Smooth muscle cell (in vitro differentiated cells): ENCODE results near the gene PDK4. TPM values are rescaled to one million over a fixed set of nuclear protein-coding genes. Genes with fewer than 3 reads are reported as not detected.

Source experiments
- DNase-seq: peaks from one replicate; lab custom pipeline; 2025; ENCODE audit not compliant: unreplicated experiment; lab: John Stamatoyannopoulos, UW
- H2AFZ ChIP-seq: fragments of 200-600 bp; sonication (generic); 2 replicates; pipeline ENCODE4 v1.6.0; 2016; ENCODE audit warnings: antibody characterized with exemption, low read depth, mild to moderate bottlenecking
- H3F3A ChIP-seq: fragments of 200-600 bp; sonication (generic); 2 replicates; pipeline ENCODE4 v1.6.0; 2017; ENCODE audit warnings: antibody characterized with exemption, low read depth
- H3K27ac ChIP-seq: fragments of 200-600 bp; sonication (generic); 2 replicates; pipeline ENCODE4 v1.5.1; 2016; ENCODE audit warnings: low read depth, mild to moderate bottlenecking
- H3K27me3 ChIP-seq: fragments of 200-600 bp; sonication (generic); 2 replicates; pipeline ENCODE4 v1.6.1; 2016; ENCODE audit warnings: low read depth, mild to moderate bottlenecking
- H3K36me3 ChIP-seq: fragments of 200-600 bp; sonication (generic); 2 replicates; pipeline ENCODE4 v1.5.1; 2016; ENCODE audit warnings: low read depth
- H3K4me1 ChIP-seq: fragments of 200-600 bp; sonication (generic); 2 replicates; pipeline ENCODE4 v1.5.1; 2016; ENCODE audit warnings: low read depth
- H3K4me2 ChIP-seq: fragments of 200-600 bp; sonication (generic); 2 replicates; pipeline ENCODE4 v1.6.0; 2016; ENCODE audit warnings: mild to moderate bottlenecking
- H3K4me3 ChIP-seq: fragments of 200-600 bp; sonication (generic); 2 replicates; pipeline ENCODE4 v1.5.1; 2016; ENCODE audit warnings: mild to moderate bottlenecking
- H3K79me2 ChIP-seq: fragments of 200-600 bp; sonication (generic); 2 replicates; pipeline ENCODE4 v1.6.0; 2016; ENCODE audit warnings: low read depth, mild to moderate bottlenecking
- H3K9ac ChIP-seq: fragments of 200-600 bp; sonication (generic); 2 replicates; pipeline ENCODE4 v1.6.0; 2016; ENCODE audit warnings: low read depth
- H3K9me3 ChIP-seq: fragments of 200-600 bp; sonication (generic); replicated peaks from 2 replicates; pipeline ENCODE4 v1.5.1; 2016; ENCODE audit warnings: low read depth
- H4K20me1 ChIP-seq: fragments of 200-600 bp; sonication (generic); 2 replicates; pipeline ENCODE4 v1.6.0; 2016; ENCODE audit warnings: low read depth
- WGBS: methylation state at CpG from one replicate; pipeline ENCODE4 v1.1.7; 2016; ENCODE audit warnings: low lambda C conversion rate; 5-methylcytosine and 5-hydroxymethylcytosine counted together
- polyA plus RNA-seq: library from polyadenylated mRNA; unstranded; fragments of >200 nt; fragmentation: Nextera tagmentation; extraction: Ambion mirVana; gene quantifications from 2 replicates; pipeline ENCODE4 v1.2.1, GENCODE V29; 2016
- total RNA-seq: library from RNA; depleted of rRNA; stranded (reverse); fragments of >200 nt; gene quantifications from 2 replicates; pipeline ENCODE4 v1.2.3, GENCODE V29; 2014
- TF ChIP-seq, protein P1 (sequence below): fragments of 200-600 bp; sonication (generic); IDR thresholded peaks from 2 replicates; pipeline ENCODE4 v1.5.1; 2017; ENCODE audit warnings: borderline replicate concordance, mild to moderate bottlenecking, antibody characterized with exemption; ENCODE audit not compliant: insufficient read depth, poor library complexity, severe bottlenecking

Gene PDK4
- total and polyA plus RNA-seq, 2 experiments from 2014 or later = not detected

DNA sequence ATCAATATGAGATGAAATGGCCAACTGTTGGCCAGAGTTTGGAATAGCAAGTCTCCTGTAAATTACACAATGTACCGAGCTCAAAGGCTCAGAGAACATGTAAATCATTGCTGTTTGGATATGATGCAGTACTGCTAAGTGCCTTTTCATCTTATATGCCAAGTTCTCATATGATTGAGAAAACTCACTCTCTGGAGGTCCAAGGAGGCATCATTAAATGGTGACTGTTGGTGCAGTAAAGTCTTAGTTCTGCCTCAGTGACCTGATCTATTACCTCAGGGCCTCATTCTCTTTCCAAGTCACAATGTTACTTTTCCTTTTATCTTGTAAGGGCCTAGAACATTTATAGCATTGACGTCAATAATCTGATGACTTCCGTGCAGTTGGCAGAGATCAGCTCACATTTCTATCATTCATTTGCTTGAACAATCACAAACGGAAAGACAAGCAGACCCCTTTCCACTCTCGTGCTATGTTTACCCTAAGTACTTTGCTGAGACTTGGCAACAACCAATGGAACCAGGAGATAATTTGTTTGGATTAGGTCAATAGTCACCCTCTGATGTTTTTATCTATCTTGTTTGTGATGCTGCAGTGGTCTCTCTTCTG, 32.6 kb upstream of the PDK4 start:
- no peak overlapping the region for H3K4me3 ChIP-seq
- H3K27me3 ChIP-seq = no peaks in the 10 kb centered on the region
- no peak overlapping the region for H3K9ac ChIP-seq
- H3K4me2 ChIP-seq = no peak overlapping the region
- TF ChIP-seq, protein P1, sequence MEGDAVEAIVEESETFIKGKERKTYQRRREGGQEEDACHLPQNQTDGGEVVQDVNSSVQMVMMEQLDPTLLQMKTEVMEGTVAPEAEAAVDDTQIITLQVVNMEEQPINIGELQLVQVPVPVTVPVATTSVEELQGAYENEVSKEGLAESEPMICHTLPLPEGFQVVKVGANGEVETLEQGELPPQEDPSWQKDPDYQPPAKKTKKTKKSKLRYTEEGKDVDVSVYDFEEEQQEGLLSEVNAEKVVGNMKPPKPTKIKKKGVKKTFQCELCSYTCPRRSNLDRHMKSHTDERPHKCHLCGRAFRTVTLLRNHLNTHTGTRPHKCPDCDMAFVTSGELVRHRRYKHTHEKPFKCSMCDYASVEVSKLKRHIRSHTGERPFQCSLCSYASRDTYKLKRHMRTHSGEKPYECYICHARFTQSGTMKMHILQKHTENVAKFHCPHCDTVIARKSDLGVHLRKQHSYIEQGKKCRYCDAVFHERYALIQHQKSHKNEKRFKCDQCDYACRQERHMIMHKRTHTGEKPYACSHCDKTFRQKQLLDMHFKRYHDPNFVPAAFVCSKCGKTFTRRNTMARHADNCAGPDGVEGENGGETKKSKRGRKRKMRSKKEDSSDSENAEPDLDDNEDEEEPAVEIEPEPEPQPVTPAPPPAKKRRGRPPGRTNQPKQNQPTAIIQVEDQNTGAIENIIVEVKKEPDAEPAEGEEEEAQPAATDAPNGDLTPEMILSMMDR = no peak
- H3K36me3 ChIP-seq = no peaks in the 10 kb centered on the region
- no peaks in the 10 kb centered on the region for H4K20me1 ChIP-seq
- no peak overlapping the region for H2AFZ ChIP-seq
- no peaks in the 10 kb centered on the region for H3K79me2 ChIP-seq
- no peak overlapping the region for H3K27ac ChIP-seq
- H3F3A ChIP-seq = no peaks in the 10 kb centered on the region
- H3K4me1 ChIP-seq = no peaks in the 10 kb centered on the region
- no peak for DNase-seq
- 87% methylated on average over 5 of the region's 5 CpGs for WGBS
- no peaks in the 10 kb centered on the region for H3K9me3 ChIP-seq

DNA sequence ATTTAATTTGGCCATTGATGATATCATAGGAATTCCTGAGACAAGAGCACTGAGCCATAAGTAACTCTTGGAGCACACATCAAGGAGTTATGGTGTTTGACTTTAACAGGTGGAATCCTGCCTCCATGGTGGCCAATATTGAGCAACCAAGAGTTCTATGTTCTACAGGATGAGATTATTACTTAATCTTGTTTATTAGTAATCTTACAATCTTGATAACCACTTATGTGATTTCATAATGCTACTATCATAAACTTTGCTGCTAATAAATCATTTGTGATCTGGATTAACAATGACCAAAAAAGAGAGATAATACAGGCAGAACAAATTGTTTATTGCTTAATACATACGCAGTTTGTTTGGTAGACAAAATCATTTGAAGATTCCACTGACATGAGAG, 27.5 kb upstream of the PDK4 start:
- Histone ChIP-seq H3K9ac (no peak overlapping the region), H3K27me3 (peaks cover 17% of the 10 kb centered on the region), H3K4me1 (no peaks in the 10 kb centered on the region), H3K79me2 (no peaks in the 10 kb centered on the region), H2AFZ (no peak overlapping the region), H3K4me2 (no peak overlapping the region), H4K20me1 (no peaks in the 10 kb centered on the region), H3K4me3 (no peak overlapping the region), H3K27ac (no peak overlapping the region), H3K36me3 (no peaks in the 10 kb centered on the region), H3K9me3 (no peaks in the 10 kb centered on the region), H3F3A (no peaks in the 10 kb centered on the region)
- TF ChIP-seq, protein P1 = no peak
- no peak for DNase-seq
- WGBS = 0% methylated on average over 1 of the region's 1 CpG

DNA sequence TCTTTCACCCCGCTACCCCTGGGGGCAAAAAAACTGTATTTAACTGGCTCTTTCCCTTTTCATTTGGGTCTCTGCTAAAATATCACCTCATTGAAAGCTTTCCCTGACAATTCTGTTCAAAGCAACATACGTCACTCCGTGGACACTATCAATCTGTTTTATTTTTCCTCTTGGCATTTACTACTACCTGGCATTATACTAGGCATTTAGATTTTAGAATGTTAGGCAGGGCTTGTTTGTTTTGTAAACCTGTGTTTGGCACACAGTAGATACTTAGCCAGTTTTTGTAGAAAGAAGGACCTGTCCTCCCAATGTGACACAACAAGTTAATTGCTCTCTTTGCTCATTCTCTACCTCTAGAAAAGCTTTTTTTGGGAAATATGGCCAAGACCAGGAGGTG, 26.5 kb upstream of the PDK4 start:
- H3K9ac ChIP-seq = no peak overlapping the region
- H3K4me1 ChIP-seq = no peaks in the 10 kb centered on the region
- peaks cover 17% of the 10 kb centered on the region for H3K27me3 ChIP-seq
- H4K20me1 ChIP-seq = no peaks in the 10 kb centered on the region
- TF ChIP-seq, protein P1 = no peak
- H3K79me2 ChIP-seq = no peaks in the 10 kb centered on the region
- no peaks in the 10 kb centered on the region for H3F3A ChIP-seq
- WGBS = 96% methylated on average over 3 of the region's 3 CpGs
- H3K4me3 ChIP-seq = no peak overlapping the region
- no peak overlapping the region for H2AFZ ChIP-seq
- no peak overlapping the region for H3K4me2 ChIP-seq
- H3K36me3 ChIP-seq = no peaks in the 10 kb centered on the region
- no peaks in the 10 kb centered on the region for H3K9me3 ChIP-seq
- DNase-seq = no peak
- no peak overlapping the region for H3K27ac ChIP-seq

DNA sequence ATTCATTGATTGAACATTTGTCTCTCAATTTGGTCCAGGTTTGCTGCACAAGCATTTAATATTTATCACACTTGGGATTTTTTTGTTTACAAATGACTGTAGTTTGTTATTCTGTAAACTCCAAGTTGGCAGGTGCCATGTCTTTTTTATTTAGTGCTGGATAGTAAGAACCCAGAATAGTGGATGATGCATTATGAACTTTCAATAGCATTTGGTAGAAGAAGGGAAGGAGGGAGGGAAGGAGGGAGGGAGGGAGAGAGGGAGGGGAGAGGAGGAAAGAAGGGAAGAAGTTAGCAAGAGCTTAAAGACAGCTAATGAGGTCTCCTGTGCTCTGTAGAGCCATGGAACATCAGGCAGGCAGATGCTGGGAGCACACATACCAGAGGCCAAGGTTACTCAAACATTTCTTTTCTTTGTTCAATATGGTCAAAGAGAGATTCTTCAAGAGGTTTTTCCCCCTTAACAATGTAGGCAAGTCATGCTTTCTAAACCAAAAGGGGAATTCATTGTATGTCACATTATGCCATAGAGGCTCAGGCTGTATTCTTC, 25.8 kb upstream of the PDK4 start:
- TF ChIP-seq, protein P1 = no peak

More for the DNA sequence above, 25.8 kb upstream of the PDK4 start:
- Histone ChIP-seq H2AFZ (no peak overlapping the region), H3K9ac (no peak overlapping the region), H4K20me1 (no peaks in the 10 kb centered on the region), H3K79me2 (no peaks in the 10 kb centered on the region), H3K4me2 (no peak overlapping the region), H3K4me3 (no peak overlapping the region), H3K27ac (no peak overlapping the region), H3K27me3 (peaks cover 17% of the 10 kb centered on the region), H3F3A (no peaks in the 10 kb centered on the region), H3K9me3 (no peaks in the 10 kb centered on the region), H3K36me3 (no peaks in the 10 kb centered on the region), H3K4me1 (no peaks in the 10 kb centered on the region)
- no peak for DNase-seq
